HG02763 (cell line): ENCODE data around the gene GRIP1.
A peak's percentile ranks its signal among the peaks of the same experiment; 100 is the strongest.

Experiments used
- ATAC-seq: cut with Tn5 transposase; IDR thresholded peaks from one replicate; pipeline ENCODE4 v1.9.1; 2021; ENCODE audit warnings: mild to moderate bottlenecking, moderate library complexity; ENCODE audit not compliant: unreplicated experiment

Gene GRIP1

GRCh38 chr12:66482351-66483203 lies 196.3 kb downstream of the GRIP1 start:
- no peak for ATAC-seq

- no peak for ATAC-seq
Observed at GRCh38 chr12:66467932-66468331, 210.9 kb downstream of the GRIP1 start.

DNA sequence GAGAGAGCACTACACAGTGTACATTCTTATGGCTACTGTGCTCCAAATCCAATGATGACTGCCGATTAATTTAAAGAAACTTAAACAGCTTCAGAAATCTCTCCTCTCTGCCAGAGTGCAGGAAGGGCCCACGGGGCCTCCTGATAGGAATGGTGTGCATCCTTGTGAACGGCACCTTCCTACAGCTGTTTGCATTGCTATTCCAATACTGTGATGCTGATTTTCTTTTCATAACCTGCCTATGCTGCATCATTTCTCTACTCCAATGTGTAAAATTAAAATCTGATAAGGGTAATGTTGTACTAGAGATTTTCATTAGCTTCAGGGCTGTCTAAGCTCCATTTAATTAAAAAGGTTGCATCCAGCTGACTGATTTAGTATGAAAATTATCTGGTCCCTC lies 217.5 kb downstream of the GRIP1 start:
- ATAC-seq = no peak

- ATAC-seq = no peak
Observed at GRCh38 chr12:66459944-66460482, 218.9 kb downstream of the GRIP1 start.

DNA sequence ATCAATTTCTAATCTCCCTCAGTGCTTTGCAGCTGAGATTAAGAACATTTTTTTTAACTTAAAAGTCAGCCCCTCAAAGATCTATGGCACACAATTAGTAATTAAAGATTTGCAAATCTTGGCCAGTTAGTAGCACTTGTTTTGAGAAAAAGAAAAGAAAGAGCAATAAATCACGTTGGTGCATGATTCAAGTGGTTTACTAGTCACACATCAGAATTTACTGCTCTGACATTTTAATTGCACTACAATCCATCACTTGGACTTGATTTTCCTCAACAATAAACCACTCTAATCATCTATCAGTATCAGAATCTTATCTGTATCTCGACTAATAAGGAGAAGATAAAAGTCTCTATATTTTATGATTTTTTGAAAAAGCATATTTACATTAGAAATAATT lies 222.3 kb downstream of the GRIP1 start:
- ATAC-seq = no peak

DNA sequence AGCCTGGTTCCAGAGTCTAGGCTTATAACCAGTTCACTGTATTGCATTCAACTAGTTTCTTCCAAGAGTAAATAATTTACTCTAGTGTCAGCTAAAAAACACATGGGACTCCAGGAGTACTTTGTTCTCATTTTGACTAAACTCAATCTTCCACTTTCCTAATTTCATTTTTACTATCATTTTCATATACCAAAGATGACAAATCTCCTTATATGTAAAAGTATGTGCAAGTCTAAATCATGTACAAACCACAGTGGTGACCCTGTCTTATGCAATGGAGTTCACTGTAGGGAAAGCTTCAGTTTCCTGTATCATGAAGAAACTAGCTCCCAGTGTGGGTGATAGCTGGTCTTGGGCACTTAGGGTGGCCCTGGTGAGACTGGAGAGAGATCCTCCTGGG lies 225.0 kb downstream of the GRIP1 start:
- peak; percentile 72 for ATAC-seq

- no peak for ATAC-seq
Observed at GRCh38 chr12:66453120-66453519, 225.8 kb downstream of the GRIP1 start.

- ATAC-seq = no peak
Observed at GRCh38 chr12:66449531-66449930, 229.3 kb downstream of the GRIP1 start.

DNA sequence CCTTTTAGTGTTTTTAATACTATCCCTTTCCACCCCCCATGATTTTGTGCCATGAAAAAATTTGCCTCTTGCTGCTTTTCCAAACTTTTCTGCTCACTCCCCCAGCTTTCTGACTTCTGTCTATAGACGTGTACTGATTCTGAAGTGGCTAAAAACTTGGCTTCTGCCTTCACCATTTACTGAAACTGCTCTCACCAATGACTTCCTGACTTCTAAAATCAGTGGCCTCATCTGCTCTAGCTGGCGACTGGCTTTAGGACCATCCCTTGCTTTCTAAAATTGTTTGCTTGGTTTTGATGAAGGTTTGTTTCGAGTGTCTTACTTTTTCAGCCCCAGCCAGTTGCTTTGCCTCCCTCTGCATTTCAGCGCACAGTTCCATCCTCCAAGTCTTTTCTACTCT lies 231.2 kb downstream of the GRIP1 start:
- no peak for ATAC-seq

GRCh38 chr12:66446276-66446675 lies 232.6 kb downstream of the GRIP1 start:
- no peak for ATAC-seq

GRCh38 chr12:66441905-66442559 lies 236.8 kb downstream of the GRIP1 start:
- ATAC-seq = no peak

- ATAC-seq = no peak
Observed at GRCh38 chr12:66438601-66439000, 240.3 kb downstream of the GRIP1 start.

- no peak for ATAC-seq
Observed at GRCh38 chr12:66430106-66430505, 248.8 kb downstream of the GRIP1 start.

DNA sequence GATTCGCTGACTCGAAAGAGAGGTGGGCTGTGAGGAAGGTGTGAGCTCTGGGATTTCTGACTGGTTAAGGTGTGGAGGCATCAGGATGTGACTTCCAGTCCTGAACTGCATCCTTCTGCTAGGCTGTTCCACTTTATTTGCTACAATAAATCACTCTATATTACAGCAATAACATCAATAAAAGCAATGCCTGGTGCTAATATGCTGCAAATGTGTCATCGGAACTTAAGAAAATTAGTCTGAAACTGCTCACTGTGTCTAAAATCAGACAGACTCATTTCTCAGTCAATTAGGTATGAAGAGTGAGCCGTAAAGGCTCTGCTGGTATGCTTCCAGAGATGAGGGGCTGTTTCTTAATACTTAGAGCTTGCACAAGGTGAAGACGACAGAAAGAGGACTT lies 250.0 kb downstream of the GRIP1 start:
- no peak for ATAC-seq

DNA sequence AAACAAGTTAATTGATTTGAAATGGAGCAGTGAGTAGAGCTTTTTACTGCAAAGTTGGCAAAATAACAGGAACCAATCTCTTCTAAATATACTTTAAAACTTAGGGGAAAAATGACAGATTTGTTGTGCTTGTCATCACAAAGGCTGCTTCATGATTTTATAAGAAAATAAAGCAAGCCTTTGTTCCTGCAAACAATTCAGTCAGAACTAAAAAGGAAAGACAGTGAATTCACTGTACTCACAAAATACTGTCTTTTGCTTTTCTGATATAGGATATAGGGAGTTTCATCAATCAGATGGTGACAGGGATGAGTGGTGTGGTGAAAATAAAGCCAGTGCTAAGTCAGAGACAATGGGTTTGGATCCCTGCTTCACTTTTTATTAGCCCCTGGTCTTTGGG lies 250.6 kb downstream of the GRIP1 start:
- no peak for ATAC-seq

GRCh38 chr12:66426696-66427095 lies 252.2 kb downstream of the GRIP1 start:
- ATAC-seq = no peak

DNA sequence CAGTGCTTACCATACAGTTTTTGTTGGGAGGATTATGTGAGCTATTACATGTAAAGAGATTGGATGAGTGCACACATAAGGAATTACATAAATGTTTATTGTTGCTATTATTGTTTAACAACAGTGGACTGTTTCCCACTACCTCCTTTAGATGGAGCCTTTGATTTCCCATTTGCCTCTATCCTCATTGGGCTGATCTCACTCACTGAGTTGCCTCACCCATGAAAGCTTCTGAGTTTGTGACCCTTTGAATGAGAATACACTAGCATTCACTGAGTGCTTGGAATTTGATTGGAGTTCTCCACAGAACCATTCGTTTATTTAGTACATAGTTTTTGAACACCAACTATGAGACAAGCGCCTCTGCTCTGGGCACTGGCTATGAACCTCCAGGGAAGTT lies 255.6 kb downstream of the GRIP1 start:
- no peak for ATAC-seq

DNA sequence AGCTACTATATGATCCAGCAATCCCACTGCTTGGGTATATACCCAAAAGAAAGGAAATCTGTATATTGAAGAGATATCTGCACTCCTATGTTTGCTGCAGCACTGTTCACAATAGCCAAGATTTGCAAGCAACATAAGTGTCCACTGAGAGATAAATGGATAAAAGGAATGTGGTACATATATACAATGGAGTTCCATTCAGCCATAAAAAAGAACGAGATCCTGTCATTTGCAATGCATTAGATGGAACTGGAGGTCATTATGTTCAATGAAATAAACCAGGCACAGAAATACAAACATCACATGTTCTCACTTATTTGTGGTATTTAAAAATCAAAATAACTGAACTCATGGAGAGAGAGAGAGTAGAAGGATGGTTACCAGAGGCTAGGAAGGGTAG lies 260.0 kb downstream of the GRIP1 start:
- ATAC-seq = no peak

- no peak for ATAC-seq
Observed at GRCh38 chr12:66417217-66417616, 261.7 kb downstream of the GRIP1 start.

DNA sequence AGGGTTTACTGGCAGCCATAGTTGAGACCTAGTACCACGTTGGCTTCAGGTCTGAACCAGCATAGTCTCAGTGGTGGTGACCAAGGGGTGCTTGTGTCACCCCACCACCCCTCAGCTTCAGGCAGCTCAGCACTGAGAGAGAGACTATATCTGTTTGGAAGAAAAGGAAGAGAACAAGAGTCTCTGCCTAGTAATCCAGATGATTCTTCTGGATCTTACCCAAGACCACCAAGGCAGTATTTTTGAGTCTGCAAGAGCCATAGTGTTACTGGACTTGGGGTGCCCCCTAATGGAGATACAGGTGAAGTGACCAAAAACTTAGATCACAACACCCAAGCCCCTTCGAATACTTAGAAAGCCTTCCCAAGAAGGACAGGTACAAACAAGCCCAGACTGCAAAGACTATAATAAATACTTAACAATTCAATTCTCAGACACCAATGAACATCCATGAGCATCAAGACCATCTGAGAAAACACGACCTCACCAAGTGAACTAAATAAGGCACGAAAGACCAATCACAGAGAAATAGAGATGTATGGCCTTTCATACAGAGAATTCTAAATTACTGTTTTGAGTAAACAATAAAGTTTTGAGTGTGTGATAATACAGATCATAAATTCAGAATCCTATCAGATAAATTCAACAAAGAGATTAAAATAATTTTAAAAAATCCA lies 269.5 kb downstream of the GRIP1 start:
- no peak for ATAC-seq

DNA sequence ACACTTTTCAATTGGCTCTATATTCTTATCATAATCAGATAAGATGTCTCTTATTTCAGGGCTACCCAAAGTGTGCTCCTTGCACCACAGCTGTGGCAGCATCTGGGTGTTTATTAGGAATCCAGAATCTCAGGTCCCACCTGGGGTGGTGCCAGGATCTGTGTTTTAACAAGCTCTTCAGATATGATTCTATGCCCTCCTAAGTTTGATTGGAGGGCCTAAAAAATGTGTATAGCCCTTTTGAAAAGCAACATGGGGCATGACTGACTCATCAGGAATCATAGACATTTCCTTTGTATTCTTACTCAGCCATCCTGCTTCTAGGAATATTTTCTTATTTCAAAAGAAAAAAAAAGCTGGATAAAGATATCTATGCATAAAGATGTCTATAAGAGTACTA lies 273.5 kb downstream of the GRIP1 start:
- ATAC-seq = no peak

- peak; percentile 77 for ATAC-seq
Observed at GRCh38 chr12:66403746-66404145, 275.1 kb downstream of the GRIP1 start.
